Peyer's patch (tissue), 4 donors: Measurements from ENCODE around the gene CSNK1G3. TPM values are rescaled to one million over a fixed set of nuclear protein-coding genes. Genes with fewer than 3 reads are reported as not detected.

Source experiments
- DNase-seq, 3 donors: peaks; one replicate each; pipeline ENCODE4 v3.0.0-alpha.2; 2017 to 2019
- H3K27ac ChIP-seq, 4 donors: fragments of 200-600 bp; sonication (generic); one replicate each; pipeline ENCODE4 v1.5.1; 2016 to 2019
- H3K27me3 ChIP-seq, 2 donors: fragments of 200-600 bp; sonication (generic); one replicate each; pipeline ENCODE4 v1.5.1; 2019
- H3K36me3 ChIP-seq, 3 donors: fragments of 200-600 bp; sonication (generic); one replicate each; pipeline ENCODE4 v1.5.1; 2016 to 2019
- H3K4me1 ChIP-seq, 4 donors: fragments of 200-600 bp; sonication (generic); one replicate each; pipeline ENCODE4 v1.5.1; 2016 to 2019
- H3K4me3 ChIP-seq, 4 donors: fragments of 200-600 bp; sonication (generic); 1 replicate in 3 of 4; 2 replicates in 1 of 4; pipeline ENCODE4 v1.5.1; 2016 to 2019; ENCODE audit warnings: mild to moderate bottlenecking in 1 of 4
- H3K9me3 ChIP-seq, 4 donors: fragments of 200-600 bp; sonication (generic); one replicate each; pipeline ENCODE4 v1.5.1; 2016 to 2019; ENCODE audit warnings: mild to moderate bottlenecking in 1 of 4
- POLR2A ChIP-seq, 2 donors: fragments of 450-650 bp; IDR thresholded peaks; one replicate each; pipeline ENCODE4 v1.5.1; 2017; ENCODE audit warnings: antibody characterized with exemption in 2 of 2, mild to moderate bottlenecking in 2 of 2, moderate library complexity in 2 of 2
- total RNA-seq, 4 donors: library from RNA; depleted of rRNA; stranded (reverse); fragments of >200 nt; gene quantifications; one replicate each; pipeline ENCODE4 v1.1.0, GENCODE V29; 2016
- TF ChIP-seq, protein P1 (sequence below), 6 experiments: fragments of 450-650 bp in 4 of 6; fragments of 200-600 bp in 2 of 6; sonication (generic) in 1 of 6; IDR thresholded peaks; one replicate each; pipeline ENCODE4 v1.5.1; 2017 to 2019; ENCODE audit warnings: antibody characterized with exemption in 6 of 6, mild to moderate bottlenecking in 3 of 6, moderate library complexity in 1 of 6

Gene CSNK1G3
- total RNA-seq, 4 donors from 2014 or later: 30.4 to 66.8 (median 53.0) TPM

DNA sequence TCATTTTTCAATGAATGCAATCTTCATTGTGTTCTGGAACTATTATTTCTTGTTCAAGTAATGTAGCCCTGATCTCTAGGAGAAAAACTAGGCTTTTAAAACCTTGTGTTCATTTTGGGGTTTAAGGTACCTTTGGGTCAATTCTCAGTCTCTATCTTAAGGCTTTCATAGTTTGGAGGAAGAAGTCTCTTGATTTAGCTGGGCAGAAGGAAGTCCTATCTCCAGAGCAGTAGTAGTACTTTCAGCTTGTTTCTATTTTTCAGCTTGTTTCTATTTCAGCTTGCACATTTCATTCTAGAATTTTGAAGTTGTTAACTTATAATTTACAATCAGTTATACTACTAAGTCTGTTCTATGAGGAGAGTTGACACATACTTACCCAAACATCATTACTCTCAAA is 15.2 kb downstream of the CSNK1G3 start:
- TF ChIP-seq, protein P1, sequence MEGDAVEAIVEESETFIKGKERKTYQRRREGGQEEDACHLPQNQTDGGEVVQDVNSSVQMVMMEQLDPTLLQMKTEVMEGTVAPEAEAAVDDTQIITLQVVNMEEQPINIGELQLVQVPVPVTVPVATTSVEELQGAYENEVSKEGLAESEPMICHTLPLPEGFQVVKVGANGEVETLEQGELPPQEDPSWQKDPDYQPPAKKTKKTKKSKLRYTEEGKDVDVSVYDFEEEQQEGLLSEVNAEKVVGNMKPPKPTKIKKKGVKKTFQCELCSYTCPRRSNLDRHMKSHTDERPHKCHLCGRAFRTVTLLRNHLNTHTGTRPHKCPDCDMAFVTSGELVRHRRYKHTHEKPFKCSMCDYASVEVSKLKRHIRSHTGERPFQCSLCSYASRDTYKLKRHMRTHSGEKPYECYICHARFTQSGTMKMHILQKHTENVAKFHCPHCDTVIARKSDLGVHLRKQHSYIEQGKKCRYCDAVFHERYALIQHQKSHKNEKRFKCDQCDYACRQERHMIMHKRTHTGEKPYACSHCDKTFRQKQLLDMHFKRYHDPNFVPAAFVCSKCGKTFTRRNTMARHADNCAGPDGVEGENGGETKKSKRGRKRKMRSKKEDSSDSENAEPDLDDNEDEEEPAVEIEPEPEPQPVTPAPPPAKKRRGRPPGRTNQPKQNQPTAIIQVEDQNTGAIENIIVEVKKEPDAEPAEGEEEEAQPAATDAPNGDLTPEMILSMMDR (IDR thresholded peaks at IDR 0.05): no peak
- TF ChIP-seq POLR2A (IDR thresholded peaks at IDR 0.05): no peak
- no peak for DNase-seq
- H3K36me3 ChIP-seq: no peaks in the 10 kb centered on the region
- peaks cover 0 to 12% (median 0%) of the 10 kb centered on the region in 4 donors for H3K4me1 ChIP-seq
- H3K4me3 ChIP-seq: no peak overlapping the region
- H3K27me3 ChIP-seq: no peaks in the 10 kb centered on the region
- no peak overlapping the region for H3K27ac ChIP-seq
- no peaks in the 10 kb centered on the region for H3K9me3 ChIP-seq

DNA sequence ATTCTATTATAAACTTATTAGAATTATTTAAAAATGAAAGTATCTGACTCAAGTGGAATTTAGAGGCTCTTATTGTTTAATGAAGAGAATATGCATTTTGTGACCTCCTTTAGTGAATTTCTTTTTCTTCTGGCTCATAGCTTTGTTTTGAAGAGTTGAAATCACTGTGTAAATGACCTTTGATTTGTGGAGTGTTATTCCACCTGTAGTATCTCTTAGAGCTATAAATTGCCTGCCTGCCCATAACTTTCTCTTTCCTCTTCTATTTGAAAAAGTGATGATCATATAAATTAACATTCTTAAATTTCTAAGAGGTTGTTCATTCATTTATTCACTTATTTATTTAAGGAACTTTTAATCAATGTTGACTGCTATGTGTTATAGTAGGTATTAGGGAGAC is 16.1 kb downstream of the CSNK1G3 start:
- H3K27me3 ChIP-seq: no peaks in the 10 kb centered on the region
- peaks cover 0 to 8% (median 0%) of the 10 kb centered on the region in 4 donors for H3K4me1 ChIP-seq
- no peak for DNase-seq
- no peaks in the 10 kb centered on the region for H3K9me3 ChIP-seq
- H3K36me3 ChIP-seq: no peaks in the 10 kb centered on the region
- TF ChIP-seq, protein P1 (IDR thresholded peaks at IDR 0.05): no peak
- no peak for TF ChIP-seq POLR2A (IDR thresholded peaks at IDR 0.05)
- H3K27ac ChIP-seq: peak overlapping the region in 1 of 4 donors; percentile 3
- no peak overlapping the region for H3K4me3 ChIP-seq

DNA sequence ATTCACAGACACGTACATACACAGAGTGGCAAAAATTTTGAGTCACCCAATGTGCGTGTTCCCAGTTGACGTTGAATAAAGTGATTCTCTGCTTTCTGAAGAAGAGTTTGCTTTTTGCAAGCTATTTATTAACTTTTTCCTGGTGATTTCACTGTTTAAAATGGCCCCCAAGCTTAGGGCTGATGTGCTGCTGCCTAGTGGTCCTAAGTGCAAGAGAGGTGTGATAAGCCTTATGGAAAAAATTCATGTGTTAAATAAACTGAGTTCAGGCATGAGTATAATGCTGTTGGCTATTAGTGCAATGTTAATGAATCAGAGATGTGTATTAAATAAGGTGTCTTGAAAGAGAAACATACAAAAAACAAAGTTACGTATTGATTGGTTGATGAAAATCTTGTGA is 16.9 kb downstream of the CSNK1G3 start:
- no peak for DNase-seq
- no peak for TF ChIP-seq POLR2A (IDR thresholded peaks at IDR 0.05)
- TF ChIP-seq, protein P1 (IDR thresholded peaks at IDR 0.05): no peak
- H3K9me3 ChIP-seq: no peaks in the 10 kb centered on the region
- H3K36me3 ChIP-seq: no peaks in the 10 kb centered on the region
- no peak overlapping the region for H3K27ac ChIP-seq
- no peak overlapping the region for H3K4me3 ChIP-seq
- peaks cover 0 to 8% (median 0%) of the 10 kb centered on the region in 4 donors for H3K4me1 ChIP-seq
- H3K27me3 ChIP-seq: no peaks in the 10 kb centered on the region

DNA sequence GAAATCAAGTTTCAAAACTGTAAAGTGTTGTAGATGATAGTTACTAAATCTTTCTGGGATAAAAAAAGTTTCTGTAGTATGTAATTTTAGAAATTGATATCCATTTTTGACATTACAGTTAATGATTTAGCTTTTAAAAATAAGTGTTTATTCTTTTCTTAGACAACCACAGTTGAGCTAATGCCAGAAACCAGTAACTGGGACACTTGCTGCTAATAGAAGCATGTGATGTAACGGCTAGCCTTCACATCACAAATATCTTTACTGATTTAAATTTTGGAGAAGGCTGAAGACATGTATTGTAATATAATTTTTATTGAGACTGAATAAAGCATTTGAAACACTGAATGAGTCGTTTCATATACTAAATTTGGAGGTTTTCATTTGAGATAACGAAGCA is 18.8 kb downstream of the CSNK1G3 start:
- Histone ChIP-seq H3K4me1 (peaks cover 0 to 8% (median 0%) of the 10 kb centered on the region in 4 donors), H3K36me3 (no peaks in the 10 kb centered on the region), H3K4me3 (no peak overlapping the region), H3K9me3 (no peaks in the 10 kb centered on the region), H3K27me3 (no peaks in the 10 kb centered on the region), H3K27ac (no peak overlapping the region)
- no peak for DNase-seq
- no peak for TF ChIP-seq POLR2A (IDR thresholded peaks at IDR 0.05)
- TF ChIP-seq, protein P1 (IDR thresholded peaks at IDR 0.05): no peak

DNA sequence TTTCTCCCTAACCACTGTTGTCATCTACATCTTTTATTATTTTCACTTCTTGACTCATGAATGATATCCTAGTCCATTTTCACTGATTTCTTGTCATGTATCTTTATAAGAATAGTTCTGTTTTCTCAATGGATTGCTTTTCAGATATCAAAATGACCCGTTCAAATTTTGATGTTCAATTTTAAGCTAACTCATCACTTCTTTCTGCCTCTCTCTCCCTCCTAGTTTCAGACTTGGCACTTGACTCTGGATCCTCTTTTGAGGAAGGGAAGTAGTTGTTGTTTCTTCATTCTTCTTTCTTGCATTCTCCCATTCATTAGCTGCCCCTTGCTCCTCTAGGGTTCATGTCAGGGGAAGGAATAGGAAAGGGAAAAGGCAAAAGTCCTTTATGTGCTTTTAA is 23.7 kb downstream of the CSNK1G3 start:
- TF ChIP-seq, protein P1 (IDR thresholded peaks at IDR 0.05): no peak
- no peak for TF ChIP-seq POLR2A (IDR thresholded peaks at IDR 0.05)

DNA sequence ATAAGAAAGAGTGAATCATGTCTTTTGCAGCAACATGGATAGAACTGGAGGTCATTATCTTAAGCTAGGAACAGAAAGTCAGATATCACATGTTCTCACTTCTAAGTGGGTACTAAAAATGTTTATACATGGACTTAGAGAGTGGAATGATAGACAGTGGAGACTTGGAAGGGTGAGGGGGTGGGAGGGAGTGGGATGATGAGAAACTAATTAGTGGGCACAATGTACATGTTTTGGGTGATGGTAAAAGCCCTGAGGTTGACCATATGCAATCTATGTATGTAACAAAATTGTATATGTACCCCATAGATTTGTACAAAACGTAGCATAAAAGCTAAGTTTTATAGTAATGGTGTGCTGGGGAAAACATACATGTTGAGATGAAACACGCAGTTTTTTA is 25.3 kb downstream of the CSNK1G3 start:
- no peaks in the 10 kb centered on the region for H3K36me3 ChIP-seq
- H3K4me1 ChIP-seq: no peaks in the 10 kb centered on the region
- H3K27ac ChIP-seq: no peak overlapping the region
- no peak overlapping the region for H3K4me3 ChIP-seq
- no peaks in the 10 kb centered on the region for H3K27me3 ChIP-seq
- no peaks in the 10 kb centered on the region for H3K9me3 ChIP-seq
- TF ChIP-seq POLR2A (IDR thresholded peaks at IDR 0.05): no peak
- TF ChIP-seq, protein P1 (IDR thresholded peaks at IDR 0.05): no peak
- no peak for DNase-seq

More for the DNA sequence above, 23.7 kb downstream of the CSNK1G3 start:
- Histone ChIP-seq H3K36me3 (no peaks in the 10 kb centered on the region), H3K4me3 (no peak overlapping the region), H3K27me3 (no peaks in the 10 kb centered on the region), H3K9me3 (no peaks in the 10 kb centered on the region), H3K27ac (no peak overlapping the region), H3K4me1 (no peaks in the 10 kb centered on the region)
- no peak for DNase-seq
